Measurements from ENCODE around the gene ZBTB16.

- TF ChIP-seq GABPA (IDR thresholded peaks at IDR 0.05 in 1 of 2, conservative IDR thresholded peaks at IDR 0.05 in 1 of 2) (no peak), MAX (IDR thresholded peaks at IDR 0.05) (no peak), CTCF (IDR thresholded peaks at IDR 0.05; ENCODE audit: low read depth, low read length, missing input control) (no peak)
Observed at GRCh38 chr11:114239753-114240161, 180.2 kb downstream of the ZBTB16 start.

Measured in liver (tissue), 3 donors.